ENCODE measurements around the gene ADCY7.

GRCh38 chr16:50297301-50298074 lies 31.1 kb downstream of the ADCY7 start:
- TF ChIP-seq CTCF (IDR thresholded peaks at IDR 0.05) (no peak), POLR2A (IDR thresholded peaks at IDR 0.05) (no peak), EP300 (IDR thresholded peaks at IDR 0.05) (no peak)
